GM21717 (cell line): ENCODE data around the gene ASB11.
A peak's percentile ranks its signal among the peaks of the same experiment; 100 is the strongest.

ENCODE experiments used
- ATAC-seq: cut with Tn5 transposase; IDR thresholded peaks from one replicate; pipeline ENCODE4 v1.9.1; 2021; ENCODE audit warnings: mild to moderate bottlenecking, moderate library complexity; ENCODE audit not compliant: unreplicated experiment

The ASB11 gene

GRCh38 chrX:15315509-15315908 is at the start of gene ASB11:
Gene ASB11, minus strand, starts transcription at chrX:15315640. Its CDS starts 35 bp downstream, at chrX:15315605.
- ATAC-seq: no peak

GRCh38 chrX:15359701-15360100 is 44.3 kb upstream of the ASB11 start:
- ATAC-seq: no peak

GRCh38 chrX:15358533-15358932 is 43.1 kb upstream of the ASB11 start:
- ATAC-seq: no peak

- ATAC-seq: no peak
These were observed 41.0 kb upstream of the ASB11 start for GRCh38 chrX:15356444-15356843.

- no peak for ATAC-seq
These were observed 35.0 kb upstream of the ASB11 start for GRCh38 chrX:15350329-15350996.

- ATAC-seq: no peak
These were observed 33.6 kb upstream of the ASB11 start for GRCh38 chrX:15349046-15349445.

GRCh38 chrX:15345976-15346375 is 30.5 kb upstream of the ASB11 start:
- no peak for ATAC-seq

- no peak for ATAC-seq
These were observed 28.7 kb upstream of the ASB11 start for GRCh38 chrX:15344106-15344505.

GRCh38 chrX:15343075-15343476 is 27.6 kb upstream of the ASB11 start:
- no peak for ATAC-seq

GRCh38 chrX:15340867-15341266 is 25.4 kb upstream of the ASB11 start:
- no peak for ATAC-seq

- ATAC-seq: no peak
These were observed 20.6 kb upstream of the ASB11 start for GRCh38 chrX:15336023-15336413.

GRCh38 chrX:15335135-15336022 is 19.9 kb upstream of the ASB11 start, which contains the start of gene PIGA:
Gene PIGA, minus strand, starts transcription at chrX:15335523. Its CDS starts 3,593 bp downstream, at chrX:15331930.
- peak; percentile 98 for ATAC-seq

GRCh38 chrX:15334561-15334960 is 19.1 kb upstream of the ASB11 start:
- ATAC-seq: no peak

GRCh38 chrX:15328821-15329220 is 13.4 kb upstream of the ASB11 start:
- no peak for ATAC-seq

- ATAC-seq: no peak
These were observed 12.7 kb upstream of the ASB11 start for GRCh38 chrX:15328131-15328530.

GRCh38 chrX:15322472-15322871 is 7.0 kb upstream of the ASB11 start:
- no peak for ATAC-seq

- ATAC-seq: no peak
These were observed 6.6 kb upstream of the ASB11 start for GRCh38 chrX:15322072-15322471.

- no peak for ATAC-seq
These were observed 6.0 kb upstream of the ASB11 start for GRCh38 chrX:15321447-15321846.

- no peak for ATAC-seq
These were observed 4.9 kb upstream of the ASB11 start for GRCh38 chrX:15320297-15320696.

GRCh38 chrX:15319075-15319474 is 3.6 kb upstream of the ASB11 start:
- no peak for ATAC-seq

GRCh38 chrX:15314472-15314871 is 968 bp downstream of the ASB11 start:
- ATAC-seq: no peak

GRCh38 chrX:15311119-15311518 is 4.3 kb downstream of the ASB11 start:
- ATAC-seq: no peak
